ENCODE data around the gene PDGFRA. TPM values are rescaled to one million over a fixed set of nuclear protein-coding genes. Genes with fewer than 3 reads are reported as not detected.

Gene PDGFRA
- total and polyA plus RNA-seq, 10 of the 15 experiments (the other 5 are each of a cell fraction or from before 2014, with no cell fraction given) = 0.01 to 0.28 (median 0.06) TPM; not detected in 5

DNA sequence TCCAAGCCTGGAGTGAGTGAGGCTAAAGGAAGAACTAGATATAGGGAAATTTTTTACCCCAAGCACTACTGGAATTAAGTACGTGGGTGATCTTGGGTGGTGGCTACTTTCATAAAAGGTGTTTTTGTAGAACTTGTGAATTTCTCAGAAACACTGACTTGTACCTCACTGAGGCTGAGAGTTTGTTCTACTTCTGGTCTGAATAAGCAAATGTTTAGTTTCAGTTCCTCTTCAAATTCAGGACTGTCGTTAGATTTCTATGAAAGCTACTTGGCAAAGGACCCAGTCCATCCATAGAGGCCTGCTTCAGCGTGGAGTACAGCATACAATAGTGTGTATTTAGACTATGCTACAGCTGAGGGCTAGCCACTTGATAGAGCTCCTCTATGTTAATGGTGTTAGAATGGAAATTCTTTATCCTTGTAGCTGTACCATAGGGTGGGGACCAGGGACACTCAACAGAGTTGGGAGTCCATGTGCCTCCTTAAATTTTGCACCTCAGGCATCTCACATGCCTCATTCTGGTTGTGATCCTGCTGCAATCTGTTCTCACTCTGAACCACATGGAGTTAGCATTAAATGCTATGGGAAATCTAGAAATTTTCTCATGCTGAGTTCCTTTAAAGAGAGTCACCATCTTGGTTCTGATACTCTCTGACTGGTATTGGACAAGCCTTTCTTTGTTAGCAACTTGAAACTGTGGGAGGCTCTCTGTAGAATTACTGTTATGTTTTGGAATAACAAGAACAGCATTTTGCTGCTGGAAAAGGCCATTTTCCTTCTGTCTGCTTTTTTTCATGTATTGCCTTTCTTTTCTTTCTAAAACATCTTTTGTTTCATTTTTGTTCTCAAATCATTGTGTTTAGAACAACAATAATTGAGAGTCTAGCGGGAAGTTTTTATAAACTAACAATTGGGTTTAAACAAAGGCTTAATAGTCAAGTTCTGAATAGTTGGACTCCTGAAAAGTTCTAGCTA, 86.8 kb downstream of the PDGFRA start (continued):
- TF ChIP-seq, protein P1, sequence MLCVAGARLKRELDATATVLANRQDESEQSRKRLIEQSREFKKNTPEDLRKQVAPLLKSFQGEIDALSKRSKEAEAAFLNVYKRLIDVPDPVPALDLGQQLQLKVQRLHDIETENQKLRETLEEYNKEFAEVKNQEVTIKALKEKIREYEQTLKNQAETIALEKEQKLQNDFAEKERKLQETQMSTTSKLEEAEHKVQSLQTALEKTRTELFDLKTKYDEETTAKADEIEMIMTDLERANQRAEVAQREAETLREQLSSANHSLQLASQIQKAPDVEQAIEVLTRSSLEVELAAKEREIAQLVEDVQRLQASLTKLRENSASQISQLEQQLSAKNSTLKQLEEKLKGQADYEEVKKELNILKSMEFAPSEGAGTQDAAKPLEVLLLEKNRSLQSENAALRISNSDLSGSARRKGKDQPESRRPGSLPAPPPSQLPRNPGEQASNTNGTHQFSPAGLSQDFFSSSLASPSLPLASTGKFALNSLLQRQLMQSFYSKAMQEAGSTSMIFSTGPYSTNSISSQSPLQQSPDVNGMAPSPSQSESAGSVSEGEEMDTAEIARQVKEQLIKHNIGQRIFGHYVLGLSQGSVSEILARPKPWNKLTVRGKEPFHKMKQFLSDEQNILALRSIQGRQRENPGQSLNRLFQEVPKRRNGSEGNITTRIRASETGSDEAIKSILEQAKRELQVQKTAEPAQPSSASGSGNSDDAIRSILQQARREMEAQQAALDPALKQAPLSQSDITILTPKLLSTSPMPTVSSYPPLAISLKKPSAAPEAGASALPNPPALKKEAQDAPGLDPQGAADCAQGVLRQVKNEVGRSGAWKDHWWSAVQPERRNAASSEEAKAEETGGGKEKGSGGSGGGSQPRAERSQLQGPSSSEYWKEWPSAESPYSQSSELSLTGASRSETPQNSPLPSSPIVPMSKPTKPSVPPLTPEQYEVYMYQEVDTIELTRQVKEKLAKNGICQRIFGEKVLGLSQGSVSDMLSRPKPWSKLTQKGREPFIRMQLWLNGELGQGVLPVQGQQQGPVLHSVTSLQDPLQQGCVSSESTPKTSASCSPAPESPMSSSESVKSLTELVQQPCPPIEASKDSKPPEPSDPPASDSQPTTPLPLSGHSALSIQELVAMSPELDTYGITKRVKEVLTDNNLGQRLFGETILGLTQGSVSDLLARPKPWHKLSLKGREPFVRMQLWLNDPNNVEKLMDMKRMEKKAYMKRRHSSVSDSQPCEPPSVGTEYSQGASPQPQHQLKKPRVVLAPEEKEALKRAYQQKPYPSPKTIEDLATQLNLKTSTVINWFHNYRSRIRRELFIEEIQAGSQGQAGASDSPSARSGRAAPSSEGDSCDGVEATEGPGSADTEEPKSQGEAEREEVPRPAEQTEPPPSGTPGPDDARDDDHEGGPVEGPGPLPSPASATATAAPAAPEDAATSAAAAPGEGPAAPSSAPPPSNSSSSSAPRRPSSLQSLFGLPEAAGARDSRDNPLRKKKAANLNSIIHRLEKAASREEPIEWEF (IDR thresholded peaks at IDR 0.05; ENCODE audit: insufficient replicate concordance, low read depth, low read length) = no peak
- TF ChIP-seq CBX5 (IDR thresholded peaks at IDR 0.05; ENCODE audit: low read depth) = peak; percentile 69; the same call in 1 of the 2 replicates
- peak; percentile 75 for TF ChIP-seq RUNX3 (IDR thresholded peaks at IDR 0.05; ENCODE audit: low read length)
- TF ChIP-seq, protein P2, sequence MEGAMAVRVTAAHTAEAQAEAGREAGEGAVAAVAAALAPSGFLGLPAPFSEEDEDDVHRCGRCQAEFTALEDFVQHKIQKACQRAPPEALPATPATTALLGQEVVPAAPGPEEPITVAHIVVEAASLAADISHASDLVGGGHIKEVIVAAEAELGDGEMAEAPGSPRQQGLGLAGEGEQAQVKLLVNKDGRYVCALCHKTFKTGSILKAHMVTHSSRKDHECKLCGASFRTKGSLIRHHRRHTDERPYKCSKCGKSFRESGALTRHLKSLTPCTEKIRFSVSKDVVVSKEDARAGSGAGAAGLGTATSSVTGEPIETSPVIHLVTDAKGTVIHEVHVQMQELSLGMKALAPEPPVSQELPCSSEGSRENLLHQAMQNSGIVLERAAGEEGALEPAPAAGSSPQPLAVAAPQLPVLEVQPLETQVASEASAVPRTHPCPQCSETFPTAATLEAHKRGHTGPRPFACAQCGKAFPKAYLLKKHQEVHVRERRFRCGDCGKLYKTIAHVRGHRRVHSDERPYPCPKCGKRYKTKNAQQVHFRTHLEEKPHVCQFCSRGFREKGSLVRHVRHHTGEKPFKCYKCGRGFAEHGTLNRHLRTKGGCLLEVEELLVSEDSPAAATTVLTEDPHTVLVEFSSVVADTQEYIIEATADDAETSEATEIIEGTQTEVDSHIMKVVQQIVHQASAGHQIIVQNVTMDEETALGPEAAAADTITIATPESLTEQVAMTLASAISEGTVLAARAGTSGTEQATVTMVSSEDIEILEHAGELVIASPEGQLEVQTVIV (IDR thresholded peaks at IDR 0.05; ENCODE audit: borderline replicate concordance, partially characterized antibody) = no peak
